Neural progenitor cell (in vitro differentiated cells): Measurements from ENCODE around the gene HABP2.

Experiments used
- EZH2 ChIP-seq: fragments of 200-600 bp; sonication (generic); IDR thresholded peaks from 2 replicates; pipeline ENCODE4 v1.6.1; 2017; ENCODE audit warnings: antibody characterized with exemption, mild to moderate bottlenecking, moderate library complexity
- EZH2phosphoT487 ChIP-seq: fragments of 200-600 bp; sonication (generic); IDR thresholded peaks from 2 replicates; pipeline ENCODE4 v1.6.1; 2017; ENCODE audit warnings: antibody characterized with exemption
- TF ChIP-seq, protein P1 (sequence below): fragments of 200-600 bp; sonication (generic); IDR thresholded peaks from 2 replicates; pipeline ENCODE4 v1.5.1; 2017; ENCODE audit warnings: antibody characterized with exemption, mild to moderate bottlenecking

DNA sequence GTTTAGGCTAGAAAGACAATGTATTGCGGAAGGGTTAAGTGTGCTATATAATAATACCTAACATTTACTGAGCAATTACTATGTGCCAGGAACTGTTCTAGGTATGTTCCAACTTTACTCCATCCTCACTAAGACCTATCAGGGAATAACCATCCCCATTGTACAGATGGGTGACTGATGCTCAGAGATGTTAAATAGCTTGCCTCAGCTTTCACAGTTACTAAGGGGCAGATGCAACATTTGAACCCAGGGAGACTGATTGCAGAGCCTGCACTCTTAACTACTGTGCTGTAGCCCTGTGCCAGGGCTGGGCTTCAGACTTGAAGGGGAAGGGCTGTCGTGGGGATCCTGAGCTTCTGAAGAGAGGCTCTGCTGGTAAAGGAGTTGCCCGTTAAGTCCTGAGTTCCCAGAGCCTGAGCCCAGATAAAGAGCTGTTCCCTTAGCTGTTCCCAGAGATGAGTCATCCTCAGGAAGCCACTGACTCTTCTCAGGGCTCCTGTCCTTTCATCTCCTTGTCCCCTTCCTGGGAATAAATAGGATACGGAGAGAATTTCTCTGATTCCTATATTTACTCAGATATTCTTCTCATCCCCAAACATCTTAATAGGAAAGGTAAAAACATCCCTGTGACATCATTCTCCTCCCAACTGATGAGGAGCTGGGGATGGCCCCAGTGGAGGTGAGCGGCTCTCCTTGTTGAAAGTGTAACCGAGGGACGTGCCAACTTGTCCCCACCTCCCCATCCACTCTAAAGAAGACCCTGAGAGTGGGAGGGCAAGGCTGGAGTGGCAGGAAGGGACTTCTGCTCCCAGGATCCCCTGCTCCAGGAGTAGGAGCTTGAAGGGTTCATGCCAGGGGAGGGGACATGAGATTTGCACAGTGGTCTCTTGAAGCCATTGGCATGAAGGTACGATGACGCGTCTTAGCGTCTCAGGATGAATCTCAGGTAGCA is 28.0 kb upstream of the HABP2 start:
- TF ChIP-seq, protein P1, sequence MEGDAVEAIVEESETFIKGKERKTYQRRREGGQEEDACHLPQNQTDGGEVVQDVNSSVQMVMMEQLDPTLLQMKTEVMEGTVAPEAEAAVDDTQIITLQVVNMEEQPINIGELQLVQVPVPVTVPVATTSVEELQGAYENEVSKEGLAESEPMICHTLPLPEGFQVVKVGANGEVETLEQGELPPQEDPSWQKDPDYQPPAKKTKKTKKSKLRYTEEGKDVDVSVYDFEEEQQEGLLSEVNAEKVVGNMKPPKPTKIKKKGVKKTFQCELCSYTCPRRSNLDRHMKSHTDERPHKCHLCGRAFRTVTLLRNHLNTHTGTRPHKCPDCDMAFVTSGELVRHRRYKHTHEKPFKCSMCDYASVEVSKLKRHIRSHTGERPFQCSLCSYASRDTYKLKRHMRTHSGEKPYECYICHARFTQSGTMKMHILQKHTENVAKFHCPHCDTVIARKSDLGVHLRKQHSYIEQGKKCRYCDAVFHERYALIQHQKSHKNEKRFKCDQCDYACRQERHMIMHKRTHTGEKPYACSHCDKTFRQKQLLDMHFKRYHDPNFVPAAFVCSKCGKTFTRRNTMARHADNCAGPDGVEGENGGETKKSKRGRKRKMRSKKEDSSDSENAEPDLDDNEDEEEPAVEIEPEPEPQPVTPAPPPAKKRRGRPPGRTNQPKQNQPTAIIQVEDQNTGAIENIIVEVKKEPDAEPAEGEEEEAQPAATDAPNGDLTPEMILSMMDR: no peak
- no peak for TF ChIP-seq EZH2phosphoT487
- no peak for TF ChIP-seq EZH2
